ENCODE measurements around the gene USP1.

DNA sequence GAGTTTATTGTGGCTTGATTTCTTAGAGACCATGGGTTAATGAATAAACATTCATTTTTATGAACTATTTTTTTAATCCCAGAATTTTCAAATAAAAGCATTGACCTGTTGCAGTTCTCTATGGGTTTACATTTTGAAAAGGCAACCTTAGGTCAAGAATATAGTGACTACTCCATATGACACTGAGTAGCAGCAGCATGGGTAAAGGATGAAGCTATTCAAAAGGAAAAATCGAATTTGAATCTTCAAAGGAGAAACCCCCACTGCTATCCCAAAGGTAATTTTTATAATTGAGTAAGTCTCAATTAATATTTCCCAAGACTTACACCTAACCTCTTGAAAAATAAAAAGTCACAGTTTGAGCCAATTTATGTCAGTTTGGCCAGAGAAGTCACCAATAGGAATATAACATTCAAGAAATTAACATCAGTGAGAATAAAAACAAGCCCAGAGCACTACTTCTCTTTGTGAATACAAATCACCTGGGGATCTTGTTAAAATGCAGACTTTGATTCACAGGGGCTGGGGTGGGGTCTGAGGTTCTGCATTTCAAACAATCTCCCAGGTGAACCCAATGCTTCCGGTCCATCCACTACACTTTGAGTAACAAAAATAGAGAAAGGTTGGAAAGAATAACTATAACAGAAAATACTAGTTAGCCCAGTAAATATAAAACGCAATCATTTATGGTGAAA, 39.8 kb downstream of the USP1 start:
- TF ChIP-seq, protein P1, sequence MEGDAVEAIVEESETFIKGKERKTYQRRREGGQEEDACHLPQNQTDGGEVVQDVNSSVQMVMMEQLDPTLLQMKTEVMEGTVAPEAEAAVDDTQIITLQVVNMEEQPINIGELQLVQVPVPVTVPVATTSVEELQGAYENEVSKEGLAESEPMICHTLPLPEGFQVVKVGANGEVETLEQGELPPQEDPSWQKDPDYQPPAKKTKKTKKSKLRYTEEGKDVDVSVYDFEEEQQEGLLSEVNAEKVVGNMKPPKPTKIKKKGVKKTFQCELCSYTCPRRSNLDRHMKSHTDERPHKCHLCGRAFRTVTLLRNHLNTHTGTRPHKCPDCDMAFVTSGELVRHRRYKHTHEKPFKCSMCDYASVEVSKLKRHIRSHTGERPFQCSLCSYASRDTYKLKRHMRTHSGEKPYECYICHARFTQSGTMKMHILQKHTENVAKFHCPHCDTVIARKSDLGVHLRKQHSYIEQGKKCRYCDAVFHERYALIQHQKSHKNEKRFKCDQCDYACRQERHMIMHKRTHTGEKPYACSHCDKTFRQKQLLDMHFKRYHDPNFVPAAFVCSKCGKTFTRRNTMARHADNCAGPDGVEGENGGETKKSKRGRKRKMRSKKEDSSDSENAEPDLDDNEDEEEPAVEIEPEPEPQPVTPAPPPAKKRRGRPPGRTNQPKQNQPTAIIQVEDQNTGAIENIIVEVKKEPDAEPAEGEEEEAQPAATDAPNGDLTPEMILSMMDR (IDR thresholded peaks at IDR 0.05), result no peak
- no peak for TF ChIP-seq POLR2A (IDR thresholded peaks at IDR 0.05)
